NCI-H748 treated with DMSO at 0.1 percent for 48 hours (cell line): ENCODE data around the gene DEFB128.

Source experiments
- DNase-seq: peaks from one replicate; lab custom pipeline; 2025; lab: John Stamatoyannopoulos, UW

DEFB128 gene

DNA sequence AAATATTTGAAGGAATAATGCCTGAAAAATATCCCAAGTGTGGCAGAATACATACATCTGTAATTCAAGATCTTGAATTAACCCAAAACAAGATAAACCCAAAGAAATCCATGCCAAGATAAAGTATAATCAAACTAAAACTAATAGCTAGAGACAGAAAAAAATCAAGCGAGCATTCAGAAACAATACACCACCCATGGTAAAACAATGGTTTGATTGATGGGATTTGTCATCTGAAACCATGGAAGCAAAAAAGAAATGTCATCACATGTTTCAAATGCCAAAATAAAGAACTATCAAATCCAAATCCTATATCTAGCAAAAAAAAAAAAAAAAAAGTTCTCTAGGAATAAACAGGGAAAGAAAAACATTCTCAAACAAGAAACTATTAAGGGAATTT is 37.4 kb downstream of the DEFB128 start:
- DNase-seq: no peak

DNA sequence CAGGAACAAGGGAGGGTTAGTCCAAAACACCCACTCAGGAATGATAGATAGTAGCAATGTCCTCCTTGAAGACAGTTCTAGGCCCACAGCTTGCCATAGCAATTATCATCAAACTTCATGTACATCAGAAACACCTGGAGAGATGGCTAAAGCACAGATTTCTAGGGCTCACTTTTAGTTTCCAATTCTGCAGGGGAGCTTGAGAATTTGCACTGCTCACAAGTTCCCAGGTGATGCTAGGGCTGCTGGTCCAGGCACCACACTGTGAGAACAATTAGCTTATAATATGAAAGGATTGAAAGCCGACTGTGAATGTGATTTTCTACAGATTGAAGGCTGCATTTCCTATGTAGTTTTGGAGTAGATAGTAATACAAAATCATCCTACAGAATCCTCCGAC is 43.6 kb downstream of the DEFB128 start:
- DNase-seq: no peak

DNA sequence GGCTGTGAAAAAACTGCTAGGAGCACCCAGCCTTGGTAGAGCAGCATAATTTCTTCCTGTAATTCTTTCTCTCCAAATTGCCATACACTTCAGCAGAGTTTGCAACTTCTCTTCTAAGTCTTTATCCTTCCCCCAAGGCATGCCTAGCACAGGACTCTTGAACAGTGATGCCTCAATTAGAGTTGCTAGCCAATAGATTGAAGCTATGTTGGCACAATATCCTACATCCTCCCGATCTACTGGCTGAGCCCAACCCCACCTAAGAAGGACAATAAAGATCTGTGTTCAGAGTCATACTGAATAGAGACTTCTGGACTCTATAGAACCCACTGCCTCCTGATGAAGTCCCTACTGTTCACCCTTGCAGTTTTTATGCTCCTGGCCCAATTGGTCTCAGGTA is 47.2 kb downstream of the DEFB128 start, which contains the start of gene DEFB126:
DEFB126 (plus strand) TSS at position 301 of the 400 bp plus-strand sequence; CDS start at position 340, 39 bp downstream.
- DNase-seq: no peak
